ENCODE results near the gene LRCH2. TPM values are rescaled to one million over a fixed set of nuclear protein-coding genes. Genes with fewer than 3 reads are reported as not detected.

Gene LRCH2
- total RNA-seq, 1 donor from 2014 or later = 11.1 TPM

GRCh38 chrX:115255003-115255402, 21.1 kb upstream of the LRCH2 start:
- Mint-ChIP-seq H3K4me3 (ENCODE audit: unreplicated experiment) (no peak overlapping the region), H3K27ac (ENCODE audit: unreplicated experiment) (no peak overlapping the region), H3K27me3 (ENCODE audit: low read depth) (peaks cover 49% of the 10 kb centered on the region), H3K4me1 (ENCODE audit: low read depth) (no peaks in the 10 kb centered on the region), H3K36me3 (ENCODE audit: low read depth) (no peaks in the 10 kb centered on the region), H3K9me3 (ENCODE audit: low read depth) (no peaks in the 10 kb centered on the region)
- no peak for TF ChIP-seq CTCF (IDR thresholded peaks at IDR 0.05)
- DNase-seq (ENCODE audit: low spot score) = no peak

- peaks cover 6% of the 10 kb centered on the region for H3K4me1 Mint-ChIP-seq (ENCODE audit: low read depth)
Observed at GRCh38 chrX:115251458-115252233, 17.8 kb upstream of the LRCH2 start.

GRCh38 chrX:115237056-115237455, 3.2 kb upstream of the LRCH2 start:
- Mint-ChIP-seq H3K4me1 (ENCODE audit: low read depth) (peaks cover 16% of the 10 kb centered on the region), H3K36me3 (ENCODE audit: low read depth) (no peaks in the 10 kb centered on the region), H3K9me3 (ENCODE audit: low read depth) (no peaks in the 10 kb centered on the region), H3K27me3 (ENCODE audit: low read depth) (peaks cover 4% of the 10 kb centered on the region), H3K27ac (ENCODE audit: unreplicated experiment) (no peak overlapping the region), H3K4me3 (ENCODE audit: unreplicated experiment) (no peak overlapping the region)
- DNase-seq (ENCODE audit: low spot score) = no peak
- no peak for TF ChIP-seq CTCF (IDR thresholded peaks at IDR 0.05)

More at GRCh38 chrX:115251458-115252233, 17.8 kb upstream of the LRCH2 start:
- no peak overlapping the region for H3K4me3 Mint-ChIP-seq (ENCODE audit: unreplicated experiment)
- TF ChIP-seq CTCF (IDR thresholded peaks at IDR 0.05) = no peak
- H3K27ac Mint-ChIP-seq (ENCODE audit: unreplicated experiment) = no peak overlapping the region
- H3K27me3 Mint-ChIP-seq (ENCODE audit: low read depth) = peaks cover 30% of the 10 kb centered on the region
- no peak for DNase-seq (ENCODE audit: low spot score)
- H3K36me3 Mint-ChIP-seq (ENCODE audit: low read depth) = no peaks in the 10 kb centered on the region
- no peaks in the 10 kb centered on the region for H3K9me3 Mint-ChIP-seq (ENCODE audit: low read depth)

- H3K4me3 Mint-ChIP-seq (ENCODE audit: unreplicated experiment) = no peak overlapping the region
- TF ChIP-seq CTCF (IDR thresholded peaks at IDR 0.05) = no peak
- no peak overlapping the region for H3K27ac Mint-ChIP-seq (ENCODE audit: unreplicated experiment)
- H3K36me3 Mint-ChIP-seq (ENCODE audit: low read depth) = no peaks in the 10 kb centered on the region
- peaks cover 21% of the 10 kb centered on the region for H3K4me1 Mint-ChIP-seq (ENCODE audit: low read depth)
- H3K9me3 Mint-ChIP-seq (ENCODE audit: low read depth) = no peaks in the 10 kb centered on the region
- H3K27me3 Mint-ChIP-seq (ENCODE audit: low read depth) = peaks cover 4% of the 10 kb centered on the region
- no peak for DNase-seq (ENCODE audit: low spot score)
Observed at GRCh38 chrX:115236560-115236959, 2.7 kb upstream of the LRCH2 start.

- Mint-ChIP-seq H3K27me3 (ENCODE audit: low read depth) (peaks cover 4% of the 10 kb centered on the region), H3K9me3 (ENCODE audit: low read depth) (no peaks in the 10 kb centered on the region), H3K4me1 (ENCODE audit: low read depth) (peaks cover 25% of the 10 kb centered on the region), H3K27ac (ENCODE audit: unreplicated experiment) (no peak overlapping the region), H3K36me3 (ENCODE audit: low read depth) (no peaks in the 10 kb centered on the region), H3K4me3 (ENCODE audit: unreplicated experiment) (peak overlapping the region; percentile 99)
- DNase-seq (ENCODE audit: low spot score) = no peak
- TF ChIP-seq CTCF (IDR thresholded peaks at IDR 0.05) = no peak
Observed at GRCh38 chrX:115234461-115234860, 565 bp upstream of the LRCH2 start.
